Chondrocyte (in vitro differentiated cells): ENCODE data around the gene NR2F2. TPM values are rescaled to one million over a fixed set of nuclear protein-coding genes. Genes with fewer than 3 reads are reported as not detected.

Experiments used
- DNase-seq: peaks from one replicate; pipeline ENCODE4 v3.0.0; 2021; ENCODE audit warnings: mixed read lengths, low spot score
- H3K27ac Mint-ChIP-seq: one replicate; pipeline ENCODE4 v1.8.0; 2021; ENCODE audit warnings: mild to moderate bottlenecking, moderate library complexity, mixed read lengths; ENCODE audit not compliant: unreplicated experiment
- H3K27me3 Mint-ChIP-seq: 2 replicates; pipeline ENCODE4 v1.8.0; 2021; ENCODE audit warnings: low read depth, mixed read lengths
- H3K36me3 Mint-ChIP-seq: 2 replicates; pipeline ENCODE4 v1.8.0; 2021; ENCODE audit warnings: low read depth, mixed read lengths
- H3K4me1 Mint-ChIP-seq: 2 replicates; pipeline ENCODE4 v1.8.0; 2021; ENCODE audit warnings: low read depth, mild to moderate bottlenecking, mixed read lengths
- H3K4me3 Mint-ChIP-seq: one replicate; pipeline ENCODE4 v1.8.0; 2021; ENCODE audit warnings: mild to moderate bottlenecking, moderate library complexity, mixed read lengths; ENCODE audit not compliant: unreplicated experiment
- H3K9me3 Mint-ChIP-seq: 2 replicates; pipeline ENCODE4 v1.8.0; 2021; ENCODE audit warnings: low read depth, mixed read lengths
- CTCF ChIP-seq: fragments of 200-600 bp; sonication (generic); IDR thresholded peaks from 2 replicates; pipeline ENCODE4 v1.5.0; 2021; ENCODE audit warnings: antibody characterized with exemption, mild to moderate bottlenecking, moderate library complexity
- total RNA-seq: library from RNA; stranded (reverse); gene quantifications from 3 replicates; pipeline ENCODE4 v1.2.1, GENCODE V29; 2021

Gene NR2F2
- total RNA-seq, 1 donor from 2014 or later: 169 TPM

- Mint-ChIP-seq H3K4me3 (no peak overlapping the region), H3K9me3 (no peaks in the 10 kb centered on the region), H3K36me3 (no peaks in the 10 kb centered on the region), H3K4me1 (peaks cover 4% of the 10 kb centered on the region), H3K27me3 (no peaks in the 10 kb centered on the region), H3K27ac (no peak overlapping the region)
- no peak for TF ChIP-seq CTCF
- no peak for DNase-seq
These were observed 16.0 kb upstream of the NR2F2 start for GRCh38 chr15:96314518-96314917.

- H3K27me3 Mint-ChIP-seq: no peaks in the 10 kb centered on the region
- DNase-seq: no peak
These were observed 15.5 kb upstream of the NR2F2 start for GRCh38 chr15:96314963-96315362.

GRCh38 chr15:96316953-96317629, 13.4 kb upstream of the NR2F2 start:
- no peaks in the 10 kb centered on the region for H3K27me3 Mint-ChIP-seq
- peaks cover 4% of the 10 kb centered on the region for H3K4me1 Mint-ChIP-seq
- TF ChIP-seq CTCF: no peak
- no peak overlapping the region for H3K4me3 Mint-ChIP-seq
- no peaks in the 10 kb centered on the region for H3K9me3 Mint-ChIP-seq
- no peak overlapping the region for H3K27ac Mint-ChIP-seq
- DNase-seq: no peak
- H3K36me3 Mint-ChIP-seq: peaks cover 2% of the 10 kb centered on the region

More at GRCh38 chr15:96314963-96315362, 15.5 kb upstream of the NR2F2 start:
- TF ChIP-seq CTCF: no peak
- Mint-ChIP-seq H3K36me3 (no peaks in the 10 kb centered on the region), H3K4me3 (no peak overlapping the region), H3K9me3 (no peaks in the 10 kb centered on the region), H3K27ac (no peak overlapping the region), H3K4me1 (peaks cover 4% of the 10 kb centered on the region)

GRCh38 chr15:96320107-96320506, 10.4 kb upstream of the NR2F2 start:
- no peak overlapping the region for H3K4me3 Mint-ChIP-seq
- DNase-seq: no peak
- no peaks in the 10 kb centered on the region for H3K27me3 Mint-ChIP-seq
- H3K4me1 Mint-ChIP-seq: peaks cover 25% of the 10 kb centered on the region
- TF ChIP-seq CTCF: no peak
- H3K9me3 Mint-ChIP-seq: no peaks in the 10 kb centered on the region
- peaks cover 2% of the 10 kb centered on the region for H3K36me3 Mint-ChIP-seq
- H3K27ac Mint-ChIP-seq: no peak overlapping the region

GRCh38 chr15:96320703-96321638, 9.5 kb upstream of the NR2F2 start:
- Mint-ChIP-seq H3K4me3 (peak overlapping the region; percentile 2), H3K9me3 (no peaks in the 10 kb centered on the region), H3K27ac (no peak overlapping the region), H3K4me1 (peaks cover 31% of the 10 kb centered on the region), H3K27me3 (no peaks in the 10 kb centered on the region), H3K36me3 (peaks cover 2% of the 10 kb centered on the region)
- TF ChIP-seq CTCF: no peak
- DNase-seq: no peak
